OCI-LY3 (cell line): Measurements from ENCODE around the gene ADCY5.

Experiments used
- H2AFZ ChIP-seq: fragments of 200-600, 300-600 bp; shearing (Covaris generic); 2 replicates; pipeline ENCODE4 v1.6.0; 2014; ENCODE audit warnings: antibody characterized with exemption, low read depth, low read length
- H3K27ac ChIP-seq: fragments of 200-600, 300-600 bp; sonication (generic); 2 replicates; pipeline ENCODE4 v1.5.1; 2014; ENCODE audit warnings: mild to moderate bottlenecking, low read length, moderate library complexity, mixed read lengths
- H3K27me3 ChIP-seq: fragments of 200-600, 300-600 bp; sonication (generic); 2 replicates; pipeline ENCODE4 v1.6.1; 2014; ENCODE audit warnings: low read depth, low read length, mixed read lengths
- H3K36me3 ChIP-seq: fragments of 200-600, 300-600 bp; sonication (generic); replicated peaks from 2 replicates; pipeline ENCODE3; 2014; ENCODE audit warnings: low read depth, low read length, mixed read lengths
- H3K4me1 ChIP-seq: fragments of 300-600, 200-600 bp; sonication (generic); 2 replicates; pipeline ENCODE4 v1.6.1; 2014; ENCODE audit warnings: low read length, mixed read lengths
- H3K4me2 ChIP-seq: fragments of 200-600, 300-600 bp; sonication (generic); 2 replicates; pipeline ENCODE4 v1.6.1; 2014; ENCODE audit warnings: low read length, mixed read lengths
- H3K4me3 ChIP-seq: fragments of 300-600, 200-600 bp; sonication (generic); 2 replicates; pipeline ENCODE4 v1.5.1; 2014; ENCODE audit warnings: antibody characterized with exemption, mild to moderate bottlenecking, low read length, moderate library complexity
- H3K79me2 ChIP-seq: fragments of 300-600, 200-600 bp; shearing (Covaris generic); 2 replicates; pipeline ENCODE4 v1.6.1; 2014; ENCODE audit warnings: mild to moderate bottlenecking, low read length, mixed read lengths
- H3K9ac ChIP-seq: fragments of 300-600, 200-600 bp; shearing (Covaris generic); 2 replicates; pipeline ENCODE4 v1.6.0; 2014; ENCODE audit warnings: mild to moderate bottlenecking, low read length, moderate library complexity
- H3K9me3 ChIP-seq: fragments of 200-600, 300-600 bp; shearing (Covaris generic); 2 replicates; pipeline ENCODE4 v1.6.1; 2014; ENCODE audit warnings: low read length, mixed read lengths; ENCODE audit not compliant: insufficient read depth
- H4K20me1 ChIP-seq: fragments of 200-600, 300-600 bp; sonication (generic); 2 replicates; pipeline ENCODE4 v1.6.1; 2016; ENCODE audit warnings: low read length, mixed read lengths; ENCODE audit not compliant: insufficient read depth
- CTCF ChIP-seq: fragments of 200-600, 300-600 bp; sonication (generic); IDR thresholded peaks from 2 replicates; pipeline ENCODE4 v1.5.1; 2014; ENCODE audit warnings: antibody characterized with exemption, low read length, low read depth
- EZH2phosphoT487 ChIP-seq: fragments of 200-600 bp; shearing (Covaris generic); IDR thresholded peaks from 2 replicates; pipeline ENCODE4 v1.6.1; 2018; ENCODE audit warnings: antibody characterized with exemption, mixed run types, low read depth

ADCY5 gene

GRCh38 chr3:123282461-123282860, 166.4 kb downstream of the ADCY5 start:
- Histone ChIP-seq H2AFZ (no peak overlapping the region), H3K27me3 (no peaks in the 10 kb centered on the region), H4K20me1 (peaks cover 5% of the 10 kb centered on the region; the same call in 1 of the 2 replicates), H3K4me1 (no peaks in the 10 kb centered on the region), H3K9ac (no peak overlapping the region), H3K36me3 (no peaks in the 10 kb centered on the region), H3K79me2 (no peaks in the 10 kb centered on the region), H3K9me3 (no peaks in the 10 kb centered on the region), H3K4me2 (no peak overlapping the region), H3K27ac (no peak overlapping the region), H3K4me3 (no peak overlapping the region)
- TF ChIP-seq EZH2phosphoT487 (no peak), CTCF (no peak)

DNA sequence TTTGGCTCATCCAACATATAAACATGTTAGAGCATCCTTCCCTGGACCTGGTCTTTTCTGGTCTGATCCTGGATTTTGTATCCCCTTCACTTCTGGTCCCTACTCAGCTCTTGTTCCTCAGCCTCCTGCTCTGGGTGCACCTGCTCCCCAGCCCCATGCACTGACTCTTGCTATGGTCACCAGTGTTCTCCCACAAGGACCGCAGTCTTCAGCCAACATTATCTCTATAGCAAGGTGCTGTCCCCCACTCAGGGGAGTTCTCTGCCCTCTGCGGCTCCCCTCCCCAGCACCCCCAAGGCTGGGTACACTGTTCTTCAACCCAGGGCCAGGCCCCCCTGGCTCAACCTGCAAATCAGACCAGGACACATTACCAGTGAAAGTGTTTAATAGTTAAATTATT, 167.0 kb downstream of the ADCY5 start:
- Histone ChIP-seq H3K4me3 (no peak overlapping the region), H3K9me3 (no peaks in the 10 kb centered on the region), H3K4me1 (no peaks in the 10 kb centered on the region), H2AFZ (no peak overlapping the region), H3K79me2 (no peaks in the 10 kb centered on the region), H3K27ac (no peak overlapping the region), H3K4me2 (no peak overlapping the region), H3K9ac (no peak overlapping the region), H4K20me1 (peaks cover 5% of the 10 kb centered on the region; the same call in 1 of the 2 replicates), H3K27me3 (no peaks in the 10 kb centered on the region), H3K36me3 (no peaks in the 10 kb centered on the region)
- TF ChIP-seq EZH2phosphoT487: no peak
- TF ChIP-seq CTCF: no peak

- Histone ChIP-seq H3K36me3 (no peaks in the 10 kb centered on the region), H3K4me2 (no peak overlapping the region), H3K79me2 (no peaks in the 10 kb centered on the region), H3K4me1 (no peaks in the 10 kb centered on the region), H3K4me3 (no peak overlapping the region), H3K9ac (no peak overlapping the region), H3K9me3 (no peaks in the 10 kb centered on the region), H2AFZ (no peak overlapping the region), H3K27ac (no peak overlapping the region), H3K27me3 (no peaks in the 10 kb centered on the region), H4K20me1 (peaks cover under 1% of the 10 kb centered on the region; the same call in 1 of the 2 replicates)
- TF ChIP-seq EZH2phosphoT487 (no peak), CTCF (no peak)
Measured at GRCh38 chr3:123281406-123281805, 167.5 kb downstream of the ADCY5 start.

DNA sequence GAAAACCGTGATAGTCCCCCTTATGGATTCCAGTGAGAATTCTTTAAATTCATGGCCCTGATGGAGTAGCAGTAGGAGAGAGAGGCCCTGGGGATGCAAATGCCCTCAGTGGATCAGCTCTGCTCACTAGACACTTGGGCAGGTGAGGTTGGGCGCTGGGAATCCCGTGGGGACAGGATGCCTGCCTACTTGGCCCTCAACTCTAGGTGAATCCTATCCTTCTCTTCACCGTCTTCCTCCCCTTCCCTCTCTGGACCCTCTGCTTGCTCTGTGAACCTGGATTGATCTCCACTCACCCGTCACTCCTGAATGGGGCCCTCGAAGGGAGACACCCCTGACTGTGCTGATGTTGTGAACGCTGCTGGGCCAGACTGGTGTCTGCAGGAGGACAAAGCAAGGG, 169.8 kb downstream of the ADCY5 start:
- Histone ChIP-seq H3K9ac (no peak overlapping the region), H3K36me3 (no peaks in the 10 kb centered on the region), H3K27me3 (no peaks in the 10 kb centered on the region), H3K27ac (no peak overlapping the region), H2AFZ (no peak overlapping the region), H3K4me2 (no peak overlapping the region), H3K4me1 (no peaks in the 10 kb centered on the region), H3K9me3 (no peaks in the 10 kb centered on the region), H4K20me1 (no peaks in the 10 kb centered on the region), H3K79me2 (no peaks in the 10 kb centered on the region), H3K4me3 (no peak overlapping the region)
- TF ChIP-seq EZH2phosphoT487 (no peak), CTCF (no peak)
